ENCODE measurements around the gene CRYBB3. TPM values are rescaled to one million over a fixed set of nuclear protein-coding genes. Genes with fewer than 3 reads are reported as not detected.

CRYBB3 gene
- total and polyA plus RNA-seq, 2 donors (not counting 1 experiment from before 2014, with no cell fraction given): not detected

DNA sequence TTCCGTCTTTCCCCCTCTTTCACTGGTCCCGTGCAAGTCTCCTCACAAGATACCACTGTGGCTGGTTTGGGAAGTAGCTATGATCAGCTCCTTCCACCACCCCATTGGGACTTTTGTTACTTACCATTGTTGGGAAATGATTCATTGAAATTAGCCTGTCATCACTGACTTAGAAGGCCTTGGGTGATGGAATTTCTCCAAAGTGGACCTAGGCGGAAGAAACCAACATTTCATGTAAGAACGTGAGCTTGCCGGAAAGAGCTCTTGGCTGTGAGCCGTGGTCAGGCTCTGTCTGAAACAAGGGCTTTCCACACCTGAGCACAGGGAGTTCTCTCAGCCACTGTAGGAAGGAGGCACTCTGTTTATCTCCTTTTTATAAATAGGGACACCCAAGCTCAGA is 23.5 kb upstream of the CRYBB3 start:
- DNase-seq (no peak), ATAC-seq (ENCODE audit: low read depth) (no peak)
- Mint-ChIP-seq H3K4me1 (no peaks in the 10 kb centered on the region), H3K9me3 (ENCODE audit: insufficient read depth) (peaks cover 8% of the 10 kb centered on the region), H3K4me3 (no peak overlapping the region), H3K27ac (no peak overlapping the region), H3K27me3 (no peaks in the 10 kb centered on the region)
- ChIA-PET CTCF (no interaction called here), POLR2A (no interaction called here)
- intact Hi-C loops (cut with micrococcal nuclease): no loop called here
- WGBS (ENCODE audit: insufficient coverage): 100% methylated on average over 4 of the region's 6 CpGs
- no peak overlapping the region for H2AFZ ChIP-seq (ENCODE audit: insufficient read depth, low read depth, low read length, poor library complexity, severe bottlenecking)
- H3K79me2 ChIP-seq (ENCODE audit: control insufficient read depth, insufficient read depth, low read length): no peaks in the 10 kb centered on the region
- no peak overlapping the region for H3K27ac ChIP-seq (ENCODE audit: low read length in 2 of 2)
- no peaks in the 10 kb centered on the region for H3K4me1 ChIP-seq (ENCODE audit: control insufficient read depth in 2 of 2, insufficient read depth in 2 of 2, low read length in 2 of 2)
- H4K20me1 ChIP-seq (ENCODE audit: control insufficient read depth, insufficient read depth, low read length, poor library complexity, severe bottlenecking): no peaks in the 10 kb centered on the region
- H3K27me3 ChIP-seq (replicated peaks in 1 of 4; ENCODE audit: control extremely low read depth in 1 of 4, control insufficient read depth in 3 of 4, insufficient read depth in 4 of 4, low read length in 3 of 4): no peaks in the 10 kb centered on the region
- no peak for TF ChIP-seq EZH2 (IDR thresholded peaks at IDR 0.05; ENCODE audit: borderline replicate concordance, insufficient read depth, low read depth, low read length, poor library complexity, severe bottlenecking)
- TF ChIP-seq, protein P1, sequence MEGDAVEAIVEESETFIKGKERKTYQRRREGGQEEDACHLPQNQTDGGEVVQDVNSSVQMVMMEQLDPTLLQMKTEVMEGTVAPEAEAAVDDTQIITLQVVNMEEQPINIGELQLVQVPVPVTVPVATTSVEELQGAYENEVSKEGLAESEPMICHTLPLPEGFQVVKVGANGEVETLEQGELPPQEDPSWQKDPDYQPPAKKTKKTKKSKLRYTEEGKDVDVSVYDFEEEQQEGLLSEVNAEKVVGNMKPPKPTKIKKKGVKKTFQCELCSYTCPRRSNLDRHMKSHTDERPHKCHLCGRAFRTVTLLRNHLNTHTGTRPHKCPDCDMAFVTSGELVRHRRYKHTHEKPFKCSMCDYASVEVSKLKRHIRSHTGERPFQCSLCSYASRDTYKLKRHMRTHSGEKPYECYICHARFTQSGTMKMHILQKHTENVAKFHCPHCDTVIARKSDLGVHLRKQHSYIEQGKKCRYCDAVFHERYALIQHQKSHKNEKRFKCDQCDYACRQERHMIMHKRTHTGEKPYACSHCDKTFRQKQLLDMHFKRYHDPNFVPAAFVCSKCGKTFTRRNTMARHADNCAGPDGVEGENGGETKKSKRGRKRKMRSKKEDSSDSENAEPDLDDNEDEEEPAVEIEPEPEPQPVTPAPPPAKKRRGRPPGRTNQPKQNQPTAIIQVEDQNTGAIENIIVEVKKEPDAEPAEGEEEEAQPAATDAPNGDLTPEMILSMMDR (IDR thresholded peaks at IDR 0.05): no peak
- peaks cover 0 to 11% (median 5%) of the 10 kb centered on the region in 3 donors for H3K9me3 ChIP-seq (ENCODE audit: control extremely low read depth in 1 of 3, control insufficient read depth in 2 of 3, insufficient read depth in 1 of 3, low read length in 2 of 3)
- H3K36me3 ChIP-seq (replicated peaks in 1 of 2; ENCODE audit: control extremely low read depth in 1 of 2, control insufficient read depth in 1 of 2, extremely low read depth in 1 of 2, insufficient read depth in 2 of 2, low read length in 1 of 2): no peaks in the 10 kb centered on the region
- no peak overlapping the region for H3K9ac ChIP-seq (ENCODE audit: low read length)
- H3K4me3 ChIP-seq (ENCODE audit: control extremely low read depth in 1 of 5, extremely low read depth in 1 of 5, insufficient read depth in 1 of 5, low read depth in 2 of 5, low read length in 4 of 5): no peak overlapping the region
- H3K4me2 ChIP-seq (replicated peaks; ENCODE audit: low read depth, low read length, poor library complexity, severe bottlenecking): no peak overlapping the region

DNA sequence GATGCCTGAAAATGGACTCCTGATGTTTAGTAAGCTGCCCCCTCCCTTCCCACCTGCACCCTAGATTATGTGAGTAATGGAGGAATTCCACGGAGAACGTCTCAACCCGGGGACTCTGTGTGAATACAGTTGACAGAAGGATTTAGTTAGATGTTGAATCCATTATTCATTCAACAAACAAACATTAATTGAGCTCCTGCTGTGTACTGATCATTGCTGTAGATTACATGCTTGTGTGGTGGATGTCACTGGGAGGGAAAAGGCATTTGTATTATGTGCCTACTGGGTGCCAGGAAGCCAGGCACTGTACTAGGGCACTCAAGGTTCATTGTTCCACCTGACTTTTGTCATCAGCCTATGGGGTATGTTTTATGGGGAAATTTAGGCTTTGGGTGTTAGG is 22.9 kb upstream of the CRYBB3 start:
- H2AFZ ChIP-seq (ENCODE audit: insufficient read depth, low read depth, low read length, poor library complexity, severe bottlenecking): no peak overlapping the region
- ChIA-PET CTCF (no interaction called here), POLR2A (no interaction called here)
- H3K36me3 ChIP-seq (replicated peaks in 1 of 2; ENCODE audit: control extremely low read depth in 1 of 2, control insufficient read depth in 1 of 2, extremely low read depth in 1 of 2, insufficient read depth in 2 of 2, low read length in 1 of 2): no peaks in the 10 kb centered on the region
- TF ChIP-seq, protein P1 (IDR thresholded peaks at IDR 0.05): no peak
- TF ChIP-seq EZH2 (IDR thresholded peaks at IDR 0.05; ENCODE audit: borderline replicate concordance, insufficient read depth, low read depth, low read length, poor library complexity, severe bottlenecking): no peak
- Mint-ChIP-seq H3K4me1 (no peaks in the 10 kb centered on the region), H3K4me3 (no peak overlapping the region), H3K9me3 (ENCODE audit: insufficient read depth) (peaks cover 8% of the 10 kb centered on the region), H3K27ac (no peak overlapping the region), H3K27me3 (no peaks in the 10 kb centered on the region)
- H3K9me3 ChIP-seq (ENCODE audit: control extremely low read depth in 1 of 3, control insufficient read depth in 2 of 3, insufficient read depth in 1 of 3, low read length in 2 of 3): peaks cover 0 to 11% (median 5%) of the 10 kb centered on the region in 3 donors
- no peak for ATAC-seq (ENCODE audit: low read depth)
- WGBS (ENCODE audit: insufficient coverage): no CpG with 5 or more reads among the region's 3 CpGs
- H3K27ac ChIP-seq (ENCODE audit: low read length in 2 of 2): no peak overlapping the region
- no peak overlapping the region for H3K4me3 ChIP-seq (ENCODE audit: control extremely low read depth in 1 of 5, extremely low read depth in 1 of 5, insufficient read depth in 1 of 5, low read depth in 2 of 5, low read length in 4 of 5)
- H3K4me2 ChIP-seq (replicated peaks; ENCODE audit: low read depth, low read length, poor library complexity, severe bottlenecking): no peak overlapping the region
- H3K9ac ChIP-seq (ENCODE audit: low read length): no peak overlapping the region
- DNase-seq: no peak
- intact Hi-C loops (cut with micrococcal nuclease): no loop called here
- H4K20me1 ChIP-seq (ENCODE audit: control insufficient read depth, insufficient read depth, low read length, poor library complexity, severe bottlenecking): no peaks in the 10 kb centered on the region
- no peaks in the 10 kb centered on the region for H3K27me3 ChIP-seq (replicated peaks in 1 of 4; ENCODE audit: control extremely low read depth in 1 of 4, control insufficient read depth in 3 of 4, insufficient read depth in 4 of 4, low read length in 3 of 4)
- no peaks in the 10 kb centered on the region for H3K4me1 ChIP-seq (ENCODE audit: control insufficient read depth in 2 of 2, insufficient read depth in 2 of 2, low read length in 2 of 2)
- no peaks in the 10 kb centered on the region for H3K79me2 ChIP-seq (ENCODE audit: control insufficient read depth, insufficient read depth, low read length)
